HG03060 (cell line): ENCODE measurements around the gene IZUMO4.

Source experiments
- ATAC-seq: cut with Tn5 transposase; IDR thresholded peaks from one replicate; pipeline ENCODE4 v1.9.1; 2021; ENCODE audit warnings: low read depth, moderate number of reproducible peaks; ENCODE audit not compliant: unreplicated experiment

The IZUMO4 gene

GRCh38 chr19:2096480-2097202, at the start of gene IZUMO4:
IZUMO4 (plus strand) TSS chr19:2096915; CDS start chr19:2096946, 31 bp downstream.
- peak; percentile 40 for ATAC-seq

- no peak for ATAC-seq
Measured at GRCh38 chr19:2047076-2047448, 49.7 kb upstream of the IZUMO4 start.

- ATAC-seq = no peak
Measured at GRCh38 chr19:2047449-2048103, 49.1 kb upstream of the IZUMO4 start.

- ATAC-seq = no peak
Measured at GRCh38 chr19:2048104-2048958, 48.4 kb upstream of the IZUMO4 start.

- no peak for ATAC-seq
Measured at GRCh38 chr19:2048959-2049740, 47.6 kb upstream of the IZUMO4 start.

- ATAC-seq = no peak
Measured at GRCh38 chr19:2049741-2050348, 46.9 kb upstream of the IZUMO4 start.

- ATAC-seq = no peak
Measured at GRCh38 chr19:2050349-2050990, 46.2 kb upstream of the IZUMO4 start.

- ATAC-seq = peak; percentile 26
Measured at GRCh38 chr19:2050991-2051772, 45.5 kb upstream of the IZUMO4 start, which contains the start of gene MKNK2. MKNK2 (minus strand) TSS chr19:2051244; CDS start chr19:2050851, 393 bp downstream.

- ATAC-seq = no peak
Measured at GRCh38 chr19:2051773-2052704, 44.7 kb upstream of the IZUMO4 start.

GRCh38 chr19:2053601-2054389, 42.9 kb upstream of the IZUMO4 start:
- ATAC-seq = no peak

- ATAC-seq = no peak
Measured at GRCh38 chr19:2054763-2055162, 42.0 kb upstream of the IZUMO4 start.

- ATAC-seq = no peak
Measured at GRCh38 chr19:2055931-2056836, 40.5 kb upstream of the IZUMO4 start.

- ATAC-seq = no peak
Measured at GRCh38 chr19:2056837-2057192, 39.9 kb upstream of the IZUMO4 start.

- no peak for ATAC-seq
Measured at GRCh38 chr19:2057484-2058469, 38.9 kb upstream of the IZUMO4 start.
